ENCODE results near the gene SPOPL.

DNA sequence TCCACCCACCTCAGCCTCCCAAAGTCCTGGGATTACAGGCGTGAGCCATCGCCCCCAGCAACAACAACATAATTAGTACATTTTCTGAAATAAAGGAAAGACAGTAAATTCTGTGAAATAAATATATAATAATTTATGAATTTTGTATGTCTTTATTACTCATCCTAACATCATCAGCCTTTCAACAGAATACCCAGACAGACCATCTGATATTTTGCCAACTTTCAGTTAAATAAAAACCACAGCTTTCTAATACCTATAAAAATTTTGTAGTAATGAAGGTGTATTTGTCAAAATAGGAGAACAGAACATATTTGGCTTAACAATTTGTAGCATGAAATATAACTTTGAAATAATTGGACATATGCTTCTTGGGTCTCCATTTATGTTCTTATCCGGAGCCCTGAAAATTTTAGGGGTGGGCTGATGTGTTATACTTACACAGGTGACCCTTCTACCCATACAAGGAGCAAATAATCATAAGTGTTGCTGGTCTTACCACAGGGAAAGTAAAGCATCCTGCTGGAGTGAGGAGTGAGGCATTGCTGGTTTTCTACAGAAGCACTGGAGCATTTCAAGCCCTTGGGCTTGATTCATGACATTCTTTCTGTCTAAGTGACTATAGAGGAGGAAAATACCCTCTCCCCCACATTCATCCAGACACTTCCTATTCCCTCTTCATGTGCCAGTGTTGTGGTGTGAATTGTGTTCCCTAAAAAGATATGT lies 99.3 kb downstream of the SPOPL start:
- TF ChIP-seq CTCF (IDR thresholded peaks at IDR 0.05; ENCODE audit: low read length) = no peak
- TF ChIP-seq EZH2 (optimal IDR thresholded peaks at IDR 0.05; ENCODE audit: low read depth, low read length) = no peak
- TF ChIP-seq EZH2phosphoT487 (IDR thresholded peaks at IDR 0.05; ENCODE audit: low read length) = no peak
